CD4-positive, alpha-beta T cell treated with Interleukin-17A for 1 hour (primary cell): ENCODE results near the gene PPM1D.
"Not testable (repeated sequence)": the region's sequence is repeated elsewhere in the genome, so short reads cannot be mapped to it uniquely, and the experiment has no call there.

Experiments used
- DNase-seq: peaks from one replicate; pipeline ENCODE4 v3.0.0-alpha.2; 2020

Gene PPM1D

DNA sequence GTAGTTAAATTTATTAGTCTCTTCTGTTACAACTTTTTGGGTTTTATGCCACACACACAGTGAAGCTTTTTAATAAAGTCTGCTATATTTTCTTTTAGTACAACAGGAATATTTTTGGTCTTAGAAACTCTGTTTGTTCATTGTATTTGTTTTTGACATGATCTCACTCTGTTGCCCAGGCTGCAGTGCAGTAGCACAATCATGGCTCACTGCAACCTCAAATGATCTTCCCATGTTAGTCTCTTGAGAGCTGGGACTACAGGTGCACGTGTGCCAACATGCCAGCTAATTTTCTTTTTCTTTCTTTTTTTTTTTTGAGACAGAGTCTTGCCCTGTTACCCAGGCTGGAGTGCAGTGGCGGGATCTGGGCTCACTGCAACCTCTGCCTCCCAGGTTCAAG is 27.1 kb downstream of the PPM1D start:
- no peak for DNase-seq

GRCh38 chr17:60628252-60628889 is 28.4 kb downstream of the PPM1D start:
- DNase-seq: no peak

- no peak for DNase-seq
Measured at GRCh38 chr17:60629120-60629519, 29.1 kb downstream of the PPM1D start.

DNA sequence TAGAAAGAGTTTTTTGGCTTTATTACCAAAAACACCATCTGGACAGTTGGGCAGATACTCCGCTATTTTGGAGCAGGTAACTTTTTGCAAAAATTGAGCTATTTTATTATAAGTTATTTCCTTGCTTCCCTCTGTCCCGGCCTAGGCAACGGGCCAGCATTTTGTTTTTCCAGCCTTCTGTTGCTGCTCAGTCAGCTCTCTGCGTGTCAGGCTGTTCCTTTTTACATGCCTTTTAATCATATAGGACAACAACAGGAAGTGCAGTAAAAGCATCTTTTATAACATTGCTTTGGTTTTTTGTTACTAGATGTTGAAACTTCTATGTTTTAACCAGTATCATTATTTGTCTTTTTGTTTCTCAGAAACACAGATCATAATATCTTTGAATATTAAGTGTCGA is 30.4 kb downstream of the PPM1D start:
- no peak for DNase-seq

DNA sequence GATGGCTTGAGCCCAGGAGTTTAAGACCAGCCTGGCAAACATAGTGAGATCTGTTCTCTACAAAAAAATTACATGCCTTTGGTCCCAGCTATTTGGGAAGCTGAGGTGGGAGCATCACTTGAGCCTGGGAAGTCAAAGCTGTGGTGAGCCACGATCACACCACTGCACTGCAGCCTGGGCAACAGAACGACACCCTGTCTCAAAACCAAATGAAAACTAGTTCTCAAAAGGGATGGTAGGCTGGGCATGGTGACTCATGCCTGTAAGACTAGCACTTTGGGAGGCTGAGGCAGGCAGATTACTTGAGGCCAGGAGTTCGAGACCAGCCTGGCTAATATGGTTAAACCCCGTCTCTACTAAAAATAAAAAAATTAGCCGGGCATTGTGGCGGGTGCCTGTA is 31.1 kb downstream of the PPM1D start:
- DNase-seq: no peak

DNA sequence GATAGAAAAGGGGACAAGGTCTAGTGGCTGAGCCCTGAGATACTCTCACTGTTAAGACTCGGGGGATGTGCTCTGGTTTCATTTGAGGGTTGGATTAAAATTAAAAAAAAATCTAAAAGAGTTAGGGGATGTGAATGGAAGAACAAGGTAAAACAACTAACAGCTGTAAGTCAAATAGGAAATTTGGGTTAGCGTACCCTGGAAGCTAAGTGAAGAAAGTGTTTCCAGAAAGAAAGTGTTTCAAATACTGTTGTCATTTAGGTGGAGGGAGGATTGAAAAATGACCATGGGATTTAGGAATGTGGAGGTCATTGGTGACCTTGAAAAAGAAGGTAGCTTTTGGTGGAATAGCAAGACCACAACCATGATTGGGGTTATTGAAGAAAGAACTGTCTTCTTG is 37.7 kb downstream of the PPM1D start:
- DNase-seq: no peak

GRCh38 chr17:60639019-60639330 is 39.0 kb downstream of the PPM1D start:
- DNase-seq: no peak

- DNase-seq: no peak
Measured at GRCh38 chr17:60640503-60640902, 40.5 kb downstream of the PPM1D start.

DNA sequence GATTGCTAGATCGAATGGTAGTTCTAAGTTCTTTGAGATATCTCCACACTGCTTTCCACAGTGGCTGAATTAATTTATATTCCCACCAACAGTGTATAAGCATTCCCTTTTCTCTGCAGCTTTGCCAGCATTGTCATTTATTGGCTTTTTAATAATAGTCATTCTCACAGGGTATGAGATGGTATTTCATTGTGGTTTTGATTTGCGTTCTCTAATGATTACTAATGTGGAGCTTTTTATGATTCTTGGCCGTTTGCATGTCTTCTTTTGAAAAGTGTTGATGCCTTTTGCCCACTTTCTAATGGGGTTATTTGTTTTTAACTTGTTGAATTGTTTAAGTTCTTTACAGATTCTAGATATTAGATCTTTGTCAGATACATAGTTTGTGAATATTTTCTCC is 41.1 kb downstream of the PPM1D start:
- DNase-seq: no peak

DNA sequence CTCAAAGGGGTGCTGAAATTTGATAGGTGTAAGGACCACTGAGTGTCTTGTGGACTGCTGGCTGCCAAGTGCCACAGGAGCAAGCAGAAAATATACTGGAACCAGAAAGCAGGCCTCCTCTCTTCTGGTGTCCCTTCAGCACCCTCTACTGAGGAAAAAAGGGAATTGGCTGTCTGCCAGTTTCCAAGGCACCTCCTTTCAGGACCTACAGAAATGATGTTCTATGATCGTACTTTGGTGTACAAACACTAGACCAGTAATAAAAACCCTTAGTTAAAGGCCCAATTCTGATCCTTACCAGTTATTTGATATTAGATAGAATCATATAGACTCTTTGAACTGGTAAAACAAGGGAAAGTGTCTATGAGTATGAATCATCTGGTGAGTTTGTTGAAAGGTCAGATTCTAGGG is 41.8 kb downstream of the PPM1D start:
- peak; percentile 66 for DNase-seq

- DNase-seq: no peak
Measured at GRCh38 chr17:60645918-60646523, 46.0 kb downstream of the PPM1D start.

- DNase-seq: no peak
Measured at GRCh38 chr17:60646701-60647100, 46.7 kb downstream of the PPM1D start.

DNA sequence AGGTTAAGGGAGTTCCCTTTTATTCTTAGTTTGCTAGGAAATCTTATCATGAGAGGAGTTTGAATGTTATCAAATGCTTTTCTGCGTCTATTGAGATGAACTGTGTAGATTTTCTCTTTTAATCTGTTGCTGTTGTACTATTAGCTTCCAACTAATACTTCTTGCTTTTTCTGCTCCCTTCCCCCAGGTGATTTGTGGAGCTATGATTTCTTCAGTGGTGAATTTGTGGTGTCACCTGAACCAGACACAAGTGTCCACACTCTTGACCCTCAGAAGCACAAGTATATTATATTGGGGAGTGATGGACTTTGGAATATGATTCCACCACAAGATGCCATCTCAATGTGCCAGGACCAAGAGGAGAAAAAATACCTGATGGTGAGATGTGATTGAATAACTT is 47.7 kb downstream of the PPM1D start:
- no peak for DNase-seq

- DNase-seq: no peak
Measured at GRCh38 chr17:60652454-60653247, 52.7 kb downstream of the PPM1D start.

DNA sequence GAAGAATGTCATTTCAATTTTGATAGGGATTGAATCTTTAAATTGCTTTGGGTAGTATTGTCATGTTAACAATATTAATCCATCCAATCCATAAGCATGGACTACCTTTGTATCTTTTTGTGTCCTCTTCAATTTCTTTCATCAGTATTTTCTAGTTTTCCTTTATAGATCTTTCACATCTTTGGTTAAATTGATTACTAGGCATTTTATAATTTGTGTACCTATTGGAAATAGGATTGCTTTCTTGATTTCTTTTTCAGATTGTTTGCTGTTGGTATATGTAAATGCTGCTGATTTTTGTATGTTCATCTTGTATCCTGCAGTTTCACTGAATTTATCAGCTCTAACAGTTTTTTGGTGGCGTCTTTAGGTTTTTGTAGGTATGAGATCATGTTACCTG is 53.6 kb downstream of the PPM1D start:
- DNase-seq: no peak

GRCh38 chr17:60656499-60656898 is 56.5 kb downstream of the PPM1D start:
- no peak for DNase-seq

- no peak for DNase-seq
Measured at GRCh38 chr17:60659156-60659555, 59.2 kb downstream of the PPM1D start.

DNA sequence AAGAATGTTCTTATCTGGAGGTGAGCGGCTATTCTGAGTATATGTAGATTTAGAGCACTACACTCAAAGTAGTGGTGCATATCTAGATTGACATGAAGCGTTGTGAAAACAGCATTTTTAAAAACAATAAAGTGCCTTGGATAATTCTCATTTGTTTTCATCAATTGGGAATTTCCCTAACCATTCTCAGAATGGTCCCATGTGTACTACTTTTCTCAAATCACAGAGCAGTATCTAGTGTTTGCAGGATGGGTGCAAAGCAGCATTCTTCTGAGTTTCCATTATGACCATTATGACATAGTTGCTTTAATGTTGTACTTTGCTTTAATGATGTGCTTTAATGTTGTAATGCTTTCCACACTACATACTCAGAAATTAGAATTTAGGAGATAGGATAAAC is 61.5 kb downstream of the PPM1D start:
- no peak for DNase-seq

DNA sequence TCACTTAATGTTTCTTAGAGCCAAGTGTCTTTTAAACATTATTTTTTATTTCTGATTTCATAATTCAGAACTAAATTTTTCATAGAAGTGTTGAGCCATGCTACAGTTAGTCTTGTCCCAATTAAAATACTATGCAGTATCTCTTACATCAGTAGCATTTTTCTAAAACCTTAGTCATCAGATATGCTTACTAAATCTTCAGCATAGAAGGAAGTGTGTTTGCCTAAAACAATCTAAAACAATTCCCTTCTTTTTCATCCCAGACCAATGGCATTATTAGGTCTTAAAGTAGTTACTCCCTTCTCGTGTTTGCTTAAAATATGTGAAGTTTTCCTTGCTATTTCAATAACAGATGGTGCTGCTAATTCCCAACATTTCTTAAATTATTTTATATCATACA is 64.0 kb downstream of the PPM1D start:
- DNase-seq: no peak

DNA sequence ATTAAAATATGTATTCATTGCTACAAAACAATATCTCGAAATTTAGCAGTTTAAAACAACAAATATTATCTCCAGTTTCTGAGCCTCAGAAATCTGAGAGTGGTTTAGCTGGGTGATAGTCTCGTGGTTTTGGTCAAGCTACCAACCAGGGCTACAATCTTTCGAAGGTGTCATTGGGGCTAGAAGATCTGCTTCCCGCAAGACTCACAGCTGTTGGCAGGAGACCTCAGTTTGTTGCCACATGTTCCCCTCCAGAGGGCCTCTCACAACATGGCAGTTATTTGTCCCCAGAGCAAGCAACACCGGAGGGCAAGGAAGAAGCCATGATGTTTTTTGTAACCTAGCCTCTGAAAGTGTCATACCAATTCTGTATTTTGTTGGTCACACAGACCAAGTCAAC is 65.6 kb downstream of the PPM1D start:
- no peak for DNase-seq

DNA sequence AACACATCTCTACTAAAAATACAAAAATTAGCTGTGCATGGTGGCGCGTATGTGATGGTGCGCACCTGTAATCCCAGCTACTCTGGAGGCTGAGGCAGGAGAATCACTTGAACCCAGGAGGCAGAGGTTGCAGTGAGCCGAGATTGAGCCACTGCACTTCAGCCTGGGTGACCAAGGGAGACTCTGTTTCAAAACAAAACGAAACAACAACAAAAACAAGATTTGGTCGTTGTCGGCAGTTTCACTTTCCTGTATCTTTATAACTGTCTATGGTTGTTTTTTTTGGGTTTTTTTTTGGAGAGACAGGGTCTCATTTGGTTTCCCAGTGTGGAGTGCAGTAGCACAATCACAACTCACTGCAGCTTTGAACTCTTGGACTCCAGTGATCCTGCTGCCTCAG is 68.7 kb downstream of the PPM1D start:
- DNase-seq: not testable (repeated sequence)

DNA sequence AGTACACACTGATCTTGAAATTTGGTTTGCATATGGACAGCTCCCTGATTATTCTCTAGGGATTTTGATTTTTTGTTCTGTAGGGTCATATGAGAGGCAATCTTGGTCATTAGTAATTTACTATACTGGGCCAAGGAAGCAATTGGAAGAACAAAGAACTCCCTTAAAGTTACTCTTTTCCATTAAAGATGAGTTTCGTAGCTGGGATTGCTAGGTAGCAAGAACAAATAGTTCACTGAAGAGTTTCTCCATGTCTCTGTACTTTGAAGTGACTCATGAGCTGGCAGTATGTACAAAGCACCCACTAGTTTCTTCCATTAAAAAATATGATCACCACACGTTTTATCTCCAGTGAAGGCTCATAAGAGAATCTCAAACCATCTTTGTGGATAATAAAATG is 71.5 kb downstream of the PPM1D start:
- DNase-seq: no peak

DNA sequence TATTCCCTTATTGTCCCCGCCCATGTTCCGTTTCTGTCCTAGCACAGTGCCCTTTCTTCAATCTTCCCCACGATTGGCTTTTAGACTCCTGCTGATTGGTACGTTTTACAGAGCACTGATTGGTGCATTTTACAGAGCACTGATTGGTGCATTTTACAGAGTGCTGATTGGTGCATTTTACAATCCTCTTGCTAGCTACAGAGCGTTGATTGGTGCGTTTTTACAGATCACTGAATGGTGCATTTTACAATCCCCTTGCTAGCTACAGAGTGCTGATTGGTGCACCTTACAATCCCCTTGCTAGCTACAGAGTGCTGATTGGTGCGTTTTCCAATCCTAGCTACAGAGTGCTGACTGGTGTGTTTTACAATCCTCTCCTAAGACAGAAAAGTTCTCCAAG is 74.6 kb downstream of the PPM1D start:
- not testable (repeated sequence) for DNase-seq

DNA sequence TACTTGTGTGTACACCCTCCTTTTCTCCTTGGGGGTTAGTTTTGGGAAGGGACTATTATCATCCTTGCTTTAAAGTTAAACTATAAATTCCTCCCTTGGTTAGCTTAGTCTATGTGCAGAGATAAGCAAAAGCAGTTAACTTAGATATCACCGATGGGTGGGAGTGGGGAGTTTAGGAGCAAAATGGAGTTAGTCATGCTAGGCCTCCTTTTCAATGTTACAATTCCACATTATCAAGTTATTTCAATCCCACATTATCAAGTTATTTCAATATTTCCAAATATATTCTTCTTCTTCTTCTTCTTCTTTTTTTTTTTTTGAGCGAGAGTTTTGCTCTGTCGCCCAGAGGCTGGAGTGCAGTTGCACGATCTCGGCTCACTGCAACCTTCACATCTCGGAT is 76.0 kb downstream of the PPM1D start:
- no peak for DNase-seq
